H1 (cell line): ENCODE data around the gene TEK. TPM values are rescaled to one million over a fixed set of nuclear protein-coding genes. Genes with fewer than 3 reads are reported as not detected.

Experiments
- CTCF ChIA-PET: fragments of 300-600 bp; sonication (Branson Sonifier 250); formaldehyde crosslinking; loops from one replicate; lab custom pipeline; 2021; ENCODE audit not compliant: partially characterized antibody; lab: Charles Lee
- POLR2A ChIA-PET: fragments of 300-600 bp; sonication (Branson Sonifier 250); formaldehyde crosslinking; loops from one replicate; lab custom pipeline; 2021; ENCODE audit warnings: inconsistent platforms; ENCODE audit not compliant: partially characterized antibody; lab: Charles Lee
- DNase-seq, 2 experiments: peaks; one replicate each; pipeline versions ENCODE4 v3.0.0 to v3.0.0-alpha.2; 2010 to 2022; ENCODE audit warnings: low spot score in 2 of 2, low read depth in 1 of 2, mixed read lengths in 1 of 2
- FAIRE-seq: peaks from 2 replicates; lab custom pipeline; 2011; peaks lifted over from hg19 to GRCh38; lab: Jason Lieb, UNC
- H2AFZ ChIP-seq: 2 replicates; pipeline ENCODE4 v1.8.1; 2012; ENCODE audit warnings: low read length, inconsistent platforms
- H2AK5ac ChIP-seq: 2 replicates; pipeline ENCODE4 v1.6.1; 2013; ENCODE audit warnings: low read depth, low read length
- H2BK120ac ChIP-seq: replicated peaks from 2 replicates; pipeline ENCODE3; 2013; ENCODE audit warnings: low read depth, low read length, inconsistent platforms
- H2BK12ac ChIP-seq: 2 replicates; pipeline ENCODE4 v1.6.1; 2013; ENCODE audit warnings: low read depth, low read length
- H2BK15ac ChIP-seq: 2 replicates; pipeline ENCODE4 v1.6.1; 2013; ENCODE audit warnings: low read length
- H2BK20ac ChIP-seq: 2 replicates; pipeline ENCODE4 v1.6.1; 2013; ENCODE audit warnings: low read length
- H2BK5ac ChIP-seq: 2 replicates; pipeline ENCODE4 v1.6.1; 2013; ENCODE audit warnings: low read depth, low read length
- H3K14ac ChIP-seq: 2 replicates; pipeline ENCODE4 v1.6.1; 2013; ENCODE audit warnings: inconsistent platforms; ENCODE audit not compliant: insufficient read length
- H3K18ac ChIP-seq: 2 replicates; pipeline ENCODE4 v1.6.1; 2013; ENCODE audit warnings: low read length; ENCODE audit errors: extremely low read depth
- H3K23ac ChIP-seq: 2 replicates; pipeline ENCODE4 v1.6.1; 2013; ENCODE audit warnings: inconsistent platforms; ENCODE audit not compliant: insufficient read length
- H3K23me2 ChIP-seq: 2 replicates; pipeline ENCODE4 v1.6.1; 2013; ENCODE audit warnings: low read depth, low read length
- H3K27ac ChIP-seq: 2 replicates; pipeline ENCODE4 v1.6.1; 2011; ENCODE audit warnings: low read depth, low read length, inconsistent platforms
- H3K27me3 ChIP-seq, 4 experiments: replicated peaks in 1 of 4; 1 replicate in 1 of 4; 2 replicates in 3 of 4; pipeline versions ENCODE4 v1.6.1 to v1.8.1; 2011 to 2013; ENCODE audit warnings: low read length in 3 of 4, mild to moderate bottlenecking in 3 of 4, inconsistent platforms in 2 of 4, mixed read lengths in 2 of 4, moderate library complexity in 1 of 4; ENCODE audit not compliant: control insufficient read depth in 3 of 4, insufficient read depth in 3 of 4; ENCODE audit errors: extremely low read depth in 1 of 4
- H3K36me3 ChIP-seq, 4 experiments: 2 replicates each; pipeline versions ENCODE4 v1.6.1 to v1.8.1; 2011 to 2013; ENCODE audit warnings: mild to moderate bottlenecking in 4 of 4, low read length in 3 of 4, moderate library complexity in 2 of 4, control low read depth in 1 of 4, inconsistent platforms in 1 of 4; ENCODE audit not compliant: insufficient read depth in 4 of 4, control insufficient read depth in 2 of 4
- H3K4ac ChIP-seq: replicated peaks from 2 replicates; pipeline ENCODE3; 2013; ENCODE audit warnings: low read length, low read depth, mixed read lengths, inconsistent platforms; ENCODE audit not compliant: insufficient read length
- H3K4me1 ChIP-seq, 4 experiments: replicated peaks in 1 of 4; 1 replicate in 1 of 4; 2 replicates in 3 of 4; pipeline versions ENCODE4 v1.6.1 to v1.8.1; 2011 to 2013; ENCODE audit warnings: low read length in 3 of 4, inconsistent platforms in 2 of 4, mixed read lengths in 1 of 4; ENCODE audit not compliant: insufficient read depth in 4 of 4, control insufficient read depth in 3 of 4
- H3K4me2 ChIP-seq, 2 experiments: 2 replicates each; pipeline versions ENCODE4 v1.6.1 to v1.8.1; 2011 to 2013; ENCODE audit warnings: low read depth in 2 of 2, low read length in 2 of 2, control low read depth in 1 of 2, inconsistent platforms in 1 of 2, mild to moderate bottlenecking in 1 of 2; ENCODE audit not compliant: insufficient read depth in 1 of 2
- H3K4me3 ChIP-seq, 4 experiments: fragments of 200-600, 300-600 bp in 1 of 4; sonication (generic), shearing (Covaris generic), sonication (Bioruptor Twin) in 1 of 4; 2 replicates each; pipeline versions ENCODE4 v1.5.1 to v1.8.1; 2011 to 2016; ENCODE audit warnings: low read length in 4 of 4, low read depth in 3 of 4, control low read depth in 2 of 4, inconsistent platforms in 2 of 4, mild to moderate bottlenecking in 2 of 4, mixed read lengths in 1 of 4, moderate library complexity in 1 of 4; ENCODE audit not compliant: insufficient read depth in 2 of 4; ENCODE audit errors: extremely low read depth in 1 of 4
- H3K56ac ChIP-seq: replicated peaks from 2 replicates; pipeline ENCODE3; 2013; ENCODE audit warnings: low read depth, mild to moderate bottlenecking, mixed read lengths, low read length, inconsistent platforms; ENCODE audit not compliant: insufficient read length
- H3K79me1 ChIP-seq: 2 replicates; pipeline ENCODE4 v1.6.1; 2013; ENCODE audit warnings: low read depth, low read length, control low read depth
- H3K79me2 ChIP-seq, 2 experiments: 2 replicates each; pipeline versions ENCODE4 v1.6.1 to v1.8.1; 2012 to 2013; ENCODE audit warnings: low read length in 2 of 2, mild to moderate bottlenecking in 2 of 2, inconsistent platforms in 1 of 2; ENCODE audit not compliant: insufficient read depth in 2 of 2, control insufficient read depth in 1 of 2
- H3K9ac ChIP-seq, 4 experiments: replicated peaks in 1 of 4; 1 replicate in 1 of 4; 2 replicates in 3 of 4; pipeline versions ENCODE4 v1.6.1 to v1.8.1; 2011 to 2013; ENCODE audit warnings: low read depth in 3 of 4, low read length in 3 of 4, control low read depth in 2 of 4, mild to moderate bottlenecking in 2 of 4, moderate library complexity in 2 of 4, inconsistent platforms in 1 of 4; ENCODE audit errors: extremely low read depth in 1 of 4
- H3K9me3 ChIP-seq, 2 experiments: 2 replicates each; pipeline versions ENCODE4 v1.6.1 to v1.8.1; 2012 to 2013; ENCODE audit warnings: mild to moderate bottlenecking in 2 of 2, moderate library complexity in 2 of 2, control low read depth in 1 of 2, inconsistent platforms in 1 of 2, low read depth in 1 of 2, low read length in 1 of 2, mixed read lengths in 1 of 2; ENCODE audit not compliant: insufficient read depth in 2 of 2
- H4K20me1 ChIP-seq, 2 experiments: replicated peaks in 1 of 2; 2 replicates each; pipeline versions ENCODE3 to v1.8.1; 2011 to 2013; ENCODE audit warnings: inconsistent platforms in 2 of 2, low read length in 2 of 2, mild to moderate bottlenecking in 1 of 2; ENCODE audit not compliant: insufficient read depth in 2 of 2, control insufficient read depth in 1 of 2
- H4K5ac ChIP-seq: 2 replicates; pipeline ENCODE4 v1.6.1; 2013; ENCODE audit warnings: low read length, low read depth, mixed read lengths, inconsistent platforms; ENCODE audit not compliant: insufficient read length
- H4K8ac ChIP-seq: 2 replicates; pipeline ENCODE4 v1.8.0; 2013; ENCODE audit warnings: mild to moderate bottlenecking, moderate library complexity, low read length, inconsistent platforms; ENCODE audit not compliant: insufficient read depth; ENCODE audit errors: extremely low read depth
- H4K91ac ChIP-seq: replicated peaks from 2 replicates; pipeline ENCODE3; 2013; ENCODE audit warnings: low read length, mixed read lengths, inconsistent platforms; ENCODE audit not compliant: insufficient read length
- ASH2L ChIP-seq: fragments of 200-600, 300-600 bp; sonication (generic); IDR thresholded peaks from one replicate; pipeline ENCODE4 v1.7.1; 2017; ENCODE audit warnings: low read length
- BRCA1 ChIP-seq: IDR thresholded peaks from 2 replicates; pipeline ENCODE4 v1.6.1; 2012; ENCODE audit warnings: low read depth, low read length, improper control_type of control experiment
- CHD2 ChIP-seq: IDR thresholded peaks from 2 replicates; pipeline ENCODE4 v1.6.1; 2012; ENCODE audit warnings: low read length, improper control_type of control experiment
- EGR1 ChIP-seq: IDR thresholded peaks from 2 replicates; pipeline ENCODE4 v1.6.1; 2011; ENCODE audit warnings: low read depth, low read length, borderline replicate concordance
- GTF2F1 ChIP-seq: IDR thresholded peaks from 2 replicates; pipeline ENCODE4 v1.6.1; 2012; ENCODE audit warnings: low read depth, low read length, improper control_type of control experiment, borderline replicate concordance
- NRF1 ChIP-seq: IDR thresholded peaks from 2 replicates; pipeline ENCODE4 v1.6.1; 2011; ENCODE audit warnings: mild to moderate bottlenecking, low read depth, low read length, improper control_type of control experiment
- POLR2AphosphoS5 ChIP-seq: IDR thresholded peaks from 2 replicates; pipeline ENCODE4 v1.6.1; 2011; ENCODE audit warnings: low read depth, low read length
- RFX5 ChIP-seq: IDR thresholded peaks from 2 replicates; pipeline ENCODE4 v1.6.1; 2011; ENCODE audit warnings: low read depth, low read length, improper control_type of control experiment, borderline replicate concordance
- RNF2 ChIP-seq: fragments of 200-900, 300-1000 bp; sonication (generic); IDR thresholded peaks from 2 replicates; pipeline ENCODE4 v1.7.1; 2016; ENCODE audit warnings: borderline replicate concordance, low read depth, mild to moderate bottlenecking, antibody characterized with exemption, low read length; ENCODE audit not compliant: poor library complexity, severe bottlenecking; ENCODE audit errors: missing control alignments
- SIX5 ChIP-seq: IDR thresholded peaks from 2 replicates; pipeline ENCODE4 v1.6.1; 2011; ENCODE audit warnings: mild to moderate bottlenecking, low read depth, low read length
- TAF7 ChIP-seq: optimal IDR thresholded peaks from 2 replicates; pipeline ENCODE3; 2011; ENCODE audit warnings: low read depth, mild to moderate bottlenecking, inconsistent platforms, low read length, moderate library complexity, borderline replicate concordance
- ZNF274 ChIP-seq: IDR thresholded peaks from 2 replicates; pipeline ENCODE4 v1.7.0; 2012; ENCODE audit warnings: low read length, borderline replicate concordance; ENCODE audit errors: extremely low read depth
- WGBS, 2 experiments: shearing (Covaris generic) in 1 of 2; methylation state at CpG; one replicate each; pipeline versions ENCODE4 v1.1.6 to v1.1.7; 2013 to 2015; ENCODE audit warnings: low lambda C conversion rate in 2 of 2, mixed read lengths in 2 of 2, inconsistent platforms in 1 of 2, low coverage in 1 of 2, missing lambda C conversion rate in 1 of 2; ENCODE audit not compliant: insufficient replicate concordance in 2 of 2, insufficient coverage in 1 of 2, insufficient read length in 1 of 2; ENCODE audit errors: extremely low coverage in 1 of 2, missing lambda C conversion rate in 1 of 2; 5-methylcytosine and 5-hydroxymethylcytosine counted together
- polyA plus RNA-seq, 7 experiments: library from polyadenylated mRNA; depleted of rRNA in 3 of 7; stranded (reverse) in 5 of 7; unstranded in 2 of 7; fragments of >200 nt in 5 of 7; fragments of 200-250 nt in 2 of 7; gene quantifications; 1 replicate in 5 of 7; 2 replicates in 1 of 7; 4 replicates in 1 of 7; pipeline versions ENCODE4 v1.2.1 to v1.2.3, GENCODE V29; 2011 to 2013; ENCODE audit warnings: missing spikeins in 2 of 7, mixed read lengths in 2 of 7
- total RNA-seq: library from RNA; stranded (reverse); fragmentation: NEBNext Ultra II Directional; extraction: Animal tissue kit (Norgen Biotek cat#: 25700); gene quantifications from 2 replicates; pipeline ENCODE4 v1.2.1, GENCODE V29; 2021
- TF ChIP-seq, protein P1 (sequence below): IDR thresholded peaks from 2 replicates; pipeline ENCODE4 v1.6.1; 2012; ENCODE audit warnings: inconsistent platforms

The TEK gene
- total and polyA plus RNA-seq, 2 of the 8 experiments (the other 6 are each of a cell fraction or from before 2014, with no cell fraction given) = 11.0 to 35.8 TPM

DNA sequence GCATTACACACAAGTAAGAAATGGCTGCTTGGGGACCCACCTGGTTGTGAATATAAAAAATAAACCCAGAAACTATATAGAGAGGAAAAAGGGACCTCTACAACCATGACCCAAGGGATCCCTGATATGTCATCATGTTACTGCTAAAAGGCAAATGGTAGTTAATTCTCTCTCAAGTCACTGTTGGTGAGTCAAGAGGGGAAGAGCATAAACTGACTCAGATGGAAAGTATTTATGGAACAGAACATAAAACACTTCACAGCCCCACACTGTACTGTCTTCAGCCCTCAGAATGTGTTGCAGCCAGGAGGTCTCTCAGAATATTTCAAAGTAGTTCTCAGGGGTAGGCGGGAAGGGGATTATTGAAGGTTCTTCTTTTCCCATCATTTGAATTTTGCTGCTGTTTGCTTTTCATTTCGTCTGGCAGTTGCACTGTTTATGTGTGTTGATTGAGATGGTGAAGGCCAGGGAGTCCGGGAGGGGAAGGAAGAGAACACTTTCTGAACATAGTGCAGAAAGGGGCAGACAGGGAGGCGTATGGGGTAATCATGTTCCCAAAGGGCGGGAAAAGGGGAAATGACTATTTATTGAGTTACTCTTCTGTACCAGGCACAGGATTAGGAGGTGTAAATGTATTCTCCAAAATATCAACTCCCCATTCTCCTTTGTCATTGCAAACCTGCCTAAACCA, 85.5 kb downstream of the TEK start:
- DNase-seq = no peak
- no peak for FAIRE-seq
- no peak overlapping the region for H2BK12ac ChIP-seq
- no peak overlapping the region for H3K4me2 ChIP-seq
- no peaks in the 10 kb centered on the region; a peak in 1 of 7 replicates for H3K27me3 ChIP-seq
- H2AFZ ChIP-seq = no peak overlapping the region
- H3K36me3 ChIP-seq = peaks cover 0 to 6% (median 0%) of the 10 kb centered on the region in 4 experiments; a peak in 1 of 8 replicates
- no peak overlapping the region for H3K56ac ChIP-seq
- H2BK5ac ChIP-seq = no peak overlapping the region
- H3K18ac ChIP-seq = no peak overlapping the region
- H4K20me1 ChIP-seq = no peaks in the 10 kb centered on the region
- H3K23me2 ChIP-seq = no peaks in the 10 kb centered on the region
- no peaks in the 10 kb centered on the region for H3K9me3 ChIP-seq
- H3K4me3 ChIP-seq = no peak overlapping the region
- 86% methylated on average over 5 of the region's 5 CpGs; no CpG with 5 or more reads in 1 of the 2 experiments for WGBS, 2 experiments
- no peak overlapping the region for H2AK5ac ChIP-seq
- H3K4ac ChIP-seq = no peak overlapping the region
- CTCF ChIA-PET = interaction anchor here (1.2 kb wide), 1 partner anchor 164 kb away, joined by 3 read pairs; no protein-coding TSS in a partner anchor
- H2BK120ac ChIP-seq = no peak overlapping the region
- no peak overlapping the region for H4K91ac ChIP-seq
- no peak overlapping the region for H3K23ac ChIP-seq
- no peaks in the 10 kb centered on the region for H3K79me2 ChIP-seq
- H3K79me1 ChIP-seq = no peaks in the 10 kb centered on the region
- H4K5ac ChIP-seq = no peak overlapping the region
- no peak overlapping the region for H4K8ac ChIP-seq
- POLR2A ChIA-PET = no interaction called here
- H2BK20ac ChIP-seq = no peak overlapping the region
- no peak overlapping the region for H3K14ac ChIP-seq
- H3K4me1 ChIP-seq = no peaks in the 10 kb centered on the region
- H3K27ac ChIP-seq = no peak overlapping the region
- no peak overlapping the region for H2BK15ac ChIP-seq
- H3K9ac ChIP-seq = no peak overlapping the region
- TF ChIP-seq CHD2 = no peak
- no peak for TF ChIP-seq TAF7
- no peak for TF ChIP-seq ASH2L
- TF ChIP-seq RNF2 = no peak
- TF ChIP-seq NRF1 = no peak
- no peak for TF ChIP-seq BRCA1
- no peak for TF ChIP-seq SIX5
- TF ChIP-seq POLR2AphosphoS5 = no peak
- no peak for TF ChIP-seq ZNF274
- no peak for TF ChIP-seq EGR1
- TF ChIP-seq RFX5 = no peak
- TF ChIP-seq, protein P1, sequence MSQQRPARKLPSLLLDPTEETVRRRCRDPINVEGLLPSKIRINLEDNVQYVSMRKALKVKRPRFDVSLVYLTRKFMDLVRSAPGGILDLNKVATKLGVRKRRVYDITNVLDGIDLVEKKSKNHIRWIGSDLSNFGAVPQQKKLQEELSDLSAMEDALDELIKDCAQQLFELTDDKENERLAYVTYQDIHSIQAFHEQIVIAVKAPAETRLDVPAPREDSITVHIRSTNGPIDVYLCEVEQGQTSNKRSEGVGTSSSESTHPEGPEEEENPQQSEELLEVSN = no peak
- no peak for TF ChIP-seq GTF2F1
